Limb (tissue), 2 donors: ENCODE results near the gene ETV1.

ENCODE experiments used
- DNase-seq, 2 donors: peaks; one replicate each; pipeline ENCODE4 v3.0.0-alpha.2; 2016; ENCODE audit errors: extremely low spot score in 2 of 2

ETV1 gene

DNA sequence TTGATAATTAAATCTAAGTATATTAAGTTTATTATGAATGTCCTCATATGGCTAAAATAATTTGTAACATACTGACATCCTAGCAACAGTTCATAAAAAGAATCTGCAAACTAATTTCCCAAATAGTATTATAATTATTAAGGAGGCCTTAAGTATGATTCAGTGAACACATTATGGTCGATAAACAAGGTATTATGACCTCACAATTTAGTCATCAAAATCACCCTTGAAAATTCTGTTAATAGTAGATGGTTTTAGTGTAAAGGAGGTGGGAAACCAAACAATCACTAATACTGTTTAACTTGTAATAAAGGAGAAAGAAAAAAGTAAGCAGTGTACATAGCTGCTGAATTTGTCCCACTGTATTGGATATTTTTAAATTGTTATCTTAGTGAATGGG lies 2.1 kb downstream of the ETV1 start:
- no peak for DNase-seq

DNA sequence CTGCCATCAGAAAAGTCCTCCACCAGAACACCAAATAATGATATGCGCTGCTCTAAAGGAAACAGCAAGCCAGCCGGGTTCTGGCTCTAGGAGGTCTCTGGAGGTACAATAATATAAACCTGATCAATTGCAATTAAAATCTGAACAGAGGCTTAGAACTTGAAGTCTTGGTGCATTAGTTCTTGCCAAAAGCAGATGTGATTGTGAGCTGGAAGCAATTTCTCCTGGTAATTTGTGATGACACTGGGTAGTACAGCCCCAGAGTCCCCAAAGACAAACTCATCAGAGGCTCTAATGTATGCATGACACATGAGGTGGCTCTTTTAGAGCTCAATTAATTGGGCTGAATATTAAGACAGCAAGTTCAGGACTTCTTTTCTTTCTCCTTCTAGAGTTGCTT lies 3.3 kb downstream of the ETV1 start:
- DNase-seq: no peak

DNA sequence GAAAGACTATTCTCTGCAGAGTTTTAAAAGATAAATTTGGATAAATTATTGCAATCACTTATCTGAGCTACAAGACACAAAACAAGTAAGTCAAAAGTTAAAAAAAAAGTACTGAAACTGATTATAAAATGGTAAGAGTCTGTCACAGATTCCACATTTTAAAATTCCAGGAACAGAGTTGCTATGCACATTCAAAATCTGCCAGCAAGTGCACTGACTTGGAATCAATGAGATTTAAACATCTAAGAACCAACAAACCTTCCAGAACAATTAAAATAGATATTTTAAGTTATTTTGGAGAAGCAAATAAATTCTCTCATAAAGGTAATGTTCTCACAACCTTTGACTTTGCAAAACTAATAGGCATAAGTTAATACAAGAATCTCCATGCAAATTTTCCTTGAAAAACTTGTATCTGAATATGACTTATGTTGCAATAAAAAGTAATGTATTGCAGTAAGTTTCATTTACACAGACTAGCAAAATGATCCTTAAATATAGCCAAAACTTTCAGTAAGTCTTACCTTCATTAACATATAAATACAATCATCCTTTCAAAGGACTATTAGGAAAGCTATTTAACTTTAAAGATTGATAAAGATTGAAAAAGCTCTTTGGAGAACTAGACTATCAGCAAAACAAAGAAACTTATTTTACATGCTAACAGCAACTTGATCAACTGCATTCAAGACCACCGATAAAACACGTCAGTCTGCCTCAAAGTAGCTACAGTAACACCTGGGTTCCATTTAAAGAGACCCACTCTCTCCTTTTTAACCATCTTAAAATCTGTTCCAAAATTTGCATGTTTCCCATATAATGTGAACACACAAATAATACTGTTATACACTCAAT lies 4.4 kb downstream of the ETV1 start:
- no peak for DNase-seq

DNA sequence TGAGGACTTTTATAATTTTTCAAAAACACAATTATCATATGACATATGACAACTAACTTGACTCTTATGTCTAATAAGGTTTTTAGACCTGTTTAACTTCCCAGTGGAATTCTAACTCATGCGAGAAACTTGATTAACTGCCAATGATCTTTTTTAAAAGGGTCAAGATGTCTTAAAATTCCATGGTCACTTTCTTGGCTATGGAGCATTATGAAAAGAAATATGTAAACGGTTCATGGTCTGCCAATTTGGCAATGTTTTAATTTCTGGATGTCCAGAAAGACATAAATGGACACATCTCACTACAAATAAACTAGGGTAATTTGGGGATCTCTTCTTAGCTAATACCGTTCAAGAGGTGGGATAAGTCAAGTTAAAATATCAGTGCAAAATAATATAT lies 5.4 kb downstream of the ETV1 start:
- DNase-seq: no peak

DNA sequence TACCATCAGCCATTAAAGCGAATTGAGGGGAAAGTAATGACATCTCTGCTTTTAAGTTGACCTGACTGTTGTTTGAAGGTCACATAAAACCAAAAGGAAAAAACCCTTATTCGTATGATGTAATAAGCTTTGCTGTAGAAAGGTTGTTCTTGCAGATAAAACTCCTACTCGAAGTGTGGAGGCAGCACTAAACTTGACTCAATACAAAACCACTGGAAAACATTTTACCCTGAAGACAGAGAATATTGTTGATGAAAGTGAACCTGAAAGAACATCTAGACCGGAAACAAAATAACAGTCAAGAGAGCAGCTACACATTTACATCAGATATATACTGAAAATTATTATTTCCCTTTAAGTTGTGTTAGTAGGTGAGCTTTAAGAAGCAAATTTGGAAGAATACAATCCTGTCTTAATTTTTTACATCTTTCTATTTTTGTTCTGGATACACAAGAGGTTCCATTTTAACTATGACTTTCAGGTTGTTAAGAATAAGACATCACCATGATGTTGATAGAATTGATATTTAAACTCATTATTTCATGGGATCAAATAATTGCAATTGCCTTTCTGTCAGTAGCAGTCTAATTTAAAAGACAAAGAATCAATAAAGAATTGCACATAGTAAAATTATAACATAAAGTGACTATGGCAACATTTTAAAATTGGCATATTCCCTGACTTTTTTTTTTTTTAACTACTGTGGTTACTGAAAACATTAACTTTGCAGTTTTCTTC lies 6.4 kb downstream of the ETV1 start:
- DNase-seq: no peak

DNA sequence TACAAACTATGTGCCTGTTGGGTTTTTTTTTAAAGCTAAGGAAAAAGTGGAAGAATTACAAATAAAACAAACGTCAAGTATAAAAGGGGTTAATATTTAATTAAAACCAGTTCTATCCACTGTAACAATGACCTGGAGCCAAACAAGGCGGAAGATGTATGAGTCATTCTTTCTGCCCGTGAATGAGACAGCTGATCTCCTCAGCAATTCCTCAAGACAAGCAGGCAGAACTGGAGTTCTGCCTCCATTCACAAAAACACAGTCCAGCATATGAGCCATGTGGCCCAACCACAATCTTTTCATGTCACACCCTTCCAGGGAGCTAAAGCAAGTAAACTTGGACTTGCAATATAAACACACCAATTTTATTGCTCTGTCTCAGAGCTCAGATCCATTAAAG lies 8.4 kb downstream of the ETV1 start:
- DNase-seq: peak; percentile 41 to 87

DNA sequence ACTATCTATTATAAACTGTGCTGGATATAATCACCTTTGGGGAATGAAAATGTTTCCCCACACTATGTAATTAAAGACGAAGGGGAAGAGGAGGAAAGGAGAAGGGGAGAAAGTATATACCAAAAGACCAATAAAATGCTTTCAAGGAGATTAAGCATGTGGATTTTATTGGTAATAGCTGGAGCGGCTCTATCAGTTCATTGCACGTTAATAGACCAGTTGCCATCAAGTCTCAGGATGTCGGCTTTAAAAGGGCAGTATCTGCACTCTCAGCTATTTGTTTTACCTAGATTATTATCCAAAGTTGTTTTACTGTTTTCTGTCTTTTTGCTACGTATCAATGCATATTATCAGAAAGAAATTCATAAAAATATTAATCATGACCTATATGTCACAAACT lies 9.0 kb downstream of the ETV1 start:
- no peak for DNase-seq

DNA sequence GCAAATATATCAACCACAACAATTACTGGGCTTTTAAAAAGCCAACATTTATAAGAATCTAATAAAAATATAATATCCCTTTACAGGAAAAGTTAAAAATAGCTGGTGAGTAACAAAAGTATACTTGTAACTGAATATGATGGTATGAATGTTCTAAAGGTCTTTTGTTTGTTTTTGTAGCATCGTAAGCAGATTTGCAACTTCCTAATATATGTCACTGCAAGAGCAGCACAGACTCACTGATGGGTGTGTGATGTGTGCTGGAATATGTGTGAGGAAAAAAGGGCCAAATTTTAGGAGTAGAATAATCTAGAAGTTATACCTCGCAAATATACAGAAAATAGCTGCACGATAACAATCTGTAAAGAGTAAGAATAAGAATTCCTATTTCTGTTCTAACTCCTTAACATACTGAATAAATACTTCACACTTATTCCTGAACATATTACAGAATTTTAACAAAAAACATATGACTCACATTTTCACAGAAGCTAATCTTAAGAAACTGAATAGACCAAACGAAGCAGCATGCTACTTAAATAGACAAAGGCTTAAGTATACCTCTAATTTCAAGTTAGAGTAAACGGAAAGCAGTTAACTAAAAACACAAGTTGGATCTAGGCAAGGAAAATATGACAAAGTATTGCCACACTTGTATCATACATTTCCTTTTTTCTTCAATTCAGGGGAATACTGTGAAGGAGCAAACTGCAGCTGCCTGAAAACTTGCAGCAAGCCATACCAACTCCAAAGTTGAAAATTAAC lies 9.6 kb downstream of the ETV1 start:
- peak in 1 of 2 donors; percentile 36 for DNase-seq

DNA sequence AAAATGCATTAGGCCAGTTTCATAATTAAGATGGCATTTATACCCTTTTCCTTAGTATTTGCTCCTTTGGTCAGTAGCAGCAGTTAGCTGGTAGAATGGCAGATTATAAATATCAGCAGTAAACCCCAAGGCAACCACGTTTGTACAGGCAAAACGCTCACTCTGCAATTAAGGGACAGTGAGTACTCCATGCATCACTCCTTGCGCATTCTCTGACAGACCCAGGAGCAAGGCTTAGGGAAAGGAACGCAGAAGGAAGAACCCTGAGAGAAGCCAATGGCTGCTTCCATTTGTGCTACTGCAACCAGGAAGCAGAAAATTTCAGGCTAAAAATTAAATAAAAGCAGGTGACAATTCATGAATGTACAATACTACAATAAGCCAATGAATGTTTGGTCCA lies 12.9 kb downstream of the ETV1 start:
- DNase-seq: no peak

DNA sequence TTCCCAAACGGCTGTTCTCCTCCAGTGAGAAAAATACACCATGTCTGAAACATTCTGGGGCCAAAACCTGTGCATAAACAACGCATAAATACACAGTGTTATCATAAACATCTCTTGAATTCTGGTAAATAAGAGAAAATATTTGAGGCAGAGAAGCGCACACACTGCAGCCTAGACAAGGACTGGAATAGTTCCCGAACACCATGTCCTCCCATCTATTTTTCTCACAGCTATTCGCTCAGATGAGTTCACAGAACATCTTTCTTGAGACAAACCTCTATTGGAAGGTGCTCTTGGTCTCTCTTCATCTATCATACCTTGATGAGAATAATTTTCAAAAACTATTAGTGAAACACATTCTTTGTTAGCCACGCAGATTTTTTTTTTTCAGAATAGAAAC lies 24.4 kb downstream of the ETV1 start:
- DNase-seq: no peak

DNA sequence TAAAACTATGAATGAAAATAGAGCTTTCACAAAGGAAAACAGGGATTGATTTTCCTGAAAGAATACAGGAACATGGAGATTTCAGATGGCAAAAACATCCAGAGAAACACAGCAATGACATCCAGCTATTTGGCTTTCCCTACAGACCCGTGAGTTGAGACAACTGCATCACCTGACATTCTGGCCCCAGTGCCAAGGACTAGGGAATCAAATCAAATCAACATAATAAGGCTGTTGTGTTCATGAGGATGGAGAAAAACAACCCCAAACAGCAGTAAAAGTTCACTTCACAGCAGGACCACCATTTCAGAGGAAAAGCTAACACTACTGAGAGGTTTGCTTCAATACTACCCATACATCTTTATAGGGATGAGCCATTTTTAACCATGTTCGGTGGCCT lies 25.5 kb downstream of the ETV1 start:
- DNase-seq: no peak

DNA sequence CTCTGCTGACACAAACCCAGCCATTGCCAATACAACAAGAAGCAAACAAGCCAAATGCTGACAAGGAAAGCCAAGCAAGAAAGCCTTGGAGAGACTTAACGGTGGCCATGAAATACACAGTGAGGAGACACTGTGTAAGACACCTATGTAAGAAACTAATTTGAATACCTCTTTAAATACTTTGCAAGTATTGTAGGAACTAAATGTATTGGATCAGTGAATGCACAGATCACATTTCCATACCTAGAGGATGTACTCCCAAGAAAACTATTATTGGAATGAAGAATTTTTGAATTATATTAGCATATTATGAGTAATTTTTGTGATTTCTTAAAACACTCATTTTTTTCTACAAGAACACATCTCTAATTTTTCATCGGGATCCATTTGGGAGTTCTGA lies 34.0 kb downstream of the ETV1 start:
- no peak for DNase-seq

DNA sequence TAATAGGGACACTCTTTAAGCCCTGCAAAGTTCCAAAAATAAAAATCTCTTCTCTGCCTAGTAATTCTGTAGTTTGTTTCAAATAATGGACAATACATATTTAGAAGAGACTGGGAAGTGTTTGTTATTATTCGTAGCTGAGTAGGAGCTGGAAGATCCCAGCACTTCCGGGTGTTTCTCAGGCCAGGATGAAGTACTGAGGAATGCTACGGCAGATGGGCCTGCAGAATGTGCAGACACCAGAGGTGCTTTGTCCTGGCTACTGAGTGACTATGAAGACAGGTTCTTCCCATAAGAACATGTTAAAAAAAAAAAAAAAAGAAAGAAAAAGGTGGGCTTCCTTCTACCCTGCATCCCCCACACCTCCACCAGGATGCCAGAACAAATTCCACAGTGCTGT lies 36.1 kb downstream of the ETV1 start:
- DNase-seq: no peak

DNA sequence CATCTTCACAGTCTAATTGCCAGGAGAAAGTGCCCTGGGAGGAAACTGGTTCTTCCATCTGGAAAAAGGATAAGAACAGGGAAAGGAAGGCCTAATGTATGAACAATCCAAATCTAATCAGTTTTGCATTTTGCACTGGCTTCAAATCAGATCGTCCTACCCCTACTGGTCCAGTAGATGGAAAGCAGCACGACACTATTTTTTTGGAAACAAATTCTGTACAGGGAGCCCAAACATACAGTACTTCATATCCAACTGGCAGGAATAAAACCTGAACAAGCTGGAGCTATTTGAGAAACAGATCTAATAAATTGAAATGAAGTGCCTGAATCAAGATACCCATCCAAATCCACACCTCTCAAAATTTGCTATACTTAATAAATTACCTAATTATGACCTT lies 36.5 kb downstream of the ETV1 start:
- DNase-seq: no peak

DNA sequence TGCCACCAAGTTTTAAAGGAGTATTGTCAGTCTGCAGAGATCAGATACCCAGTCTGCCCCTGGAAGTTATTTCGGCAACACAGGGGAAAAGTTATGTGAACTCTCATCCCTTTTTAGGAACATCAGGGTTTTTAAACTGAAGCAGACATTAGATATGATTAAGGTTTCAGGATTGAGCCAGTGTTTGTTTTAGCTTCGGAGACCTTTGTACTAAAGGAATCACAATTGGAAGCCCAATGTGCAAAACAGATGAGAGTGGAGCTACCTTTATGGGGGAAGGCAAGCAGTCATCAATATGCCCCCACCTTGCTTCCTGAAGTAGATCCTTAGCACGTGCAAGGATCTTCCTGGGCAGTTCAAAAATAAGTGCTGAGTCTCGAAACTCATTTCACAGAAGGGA lies 39.5 kb downstream of the ETV1 start:
- no peak for DNase-seq

DNA sequence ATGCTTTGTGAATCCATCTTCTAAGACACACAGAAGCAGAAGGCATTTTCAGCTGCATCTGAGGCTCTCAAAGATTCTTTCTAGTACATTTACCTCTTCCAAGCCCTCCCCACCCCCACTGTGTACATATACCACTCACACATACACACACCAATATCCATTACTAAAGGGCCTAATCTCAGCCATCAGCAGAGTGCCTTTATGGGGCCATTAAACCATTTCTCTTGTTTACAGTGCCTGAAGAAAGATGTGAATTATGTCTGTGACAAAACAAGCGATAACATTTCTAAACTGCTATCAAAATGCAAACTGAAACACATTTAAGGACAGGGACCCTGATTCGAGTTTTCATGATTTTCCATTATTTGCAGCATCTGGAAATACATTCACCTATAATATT lies 40.0 kb downstream of the ETV1 start:
- no peak for DNase-seq

DNA sequence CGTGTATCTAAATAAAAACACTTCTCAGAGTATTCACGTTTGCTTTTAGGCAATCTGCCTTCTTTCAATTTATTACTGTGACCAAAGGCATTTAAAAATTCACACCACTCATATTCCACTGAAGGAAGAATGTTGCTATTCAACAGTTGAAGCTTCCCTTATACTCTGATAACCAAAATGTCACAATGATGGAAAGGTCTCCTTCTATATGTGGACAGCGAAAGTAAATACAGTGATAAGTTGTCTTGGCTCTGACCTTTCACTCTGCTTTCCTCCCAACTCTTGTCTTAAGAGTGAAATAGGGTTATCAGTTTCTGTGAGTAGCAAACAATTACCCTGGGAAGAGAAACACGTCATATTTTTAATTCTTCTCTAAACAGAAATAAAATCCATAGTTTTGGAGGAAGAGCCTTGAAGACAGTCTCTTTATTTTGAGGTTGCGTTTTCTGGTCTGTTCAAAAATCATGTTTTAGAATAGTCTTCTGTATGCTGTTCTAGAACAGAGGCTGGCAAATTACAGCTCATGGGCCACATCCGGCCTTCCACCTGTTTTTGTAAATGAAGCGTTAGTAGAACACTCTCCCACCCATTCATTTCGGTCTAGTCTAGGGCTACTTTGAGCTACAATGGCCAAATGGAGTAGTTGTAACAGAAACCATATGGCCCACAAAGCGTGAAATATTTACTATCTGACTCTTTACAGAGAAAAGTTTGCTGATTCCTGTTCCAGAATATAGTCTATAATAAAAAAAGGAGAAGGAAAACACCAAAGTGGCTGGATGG lies 41.3 kb downstream of the ETV1 start:
- DNase-seq: no peak

DNA sequence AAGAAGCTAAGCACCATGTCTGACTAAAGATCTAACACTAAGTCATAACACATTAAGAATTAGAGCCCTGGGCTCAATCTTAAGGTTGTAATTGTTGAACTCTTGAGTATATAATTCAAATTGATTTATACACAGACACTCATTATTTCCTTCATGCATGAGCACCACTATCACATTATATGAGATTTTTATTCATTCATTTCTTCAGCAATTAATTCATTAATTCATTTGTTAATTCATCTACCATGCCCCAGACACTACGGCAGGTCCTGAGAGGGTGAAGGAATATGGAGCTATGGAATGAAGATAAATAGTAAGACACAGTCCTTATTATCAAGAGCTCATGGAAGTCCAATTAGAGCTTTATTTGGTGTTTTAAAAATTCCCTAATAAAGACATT lies 41.9 kb downstream of the ETV1 start:
- DNase-seq: no peak

DNA sequence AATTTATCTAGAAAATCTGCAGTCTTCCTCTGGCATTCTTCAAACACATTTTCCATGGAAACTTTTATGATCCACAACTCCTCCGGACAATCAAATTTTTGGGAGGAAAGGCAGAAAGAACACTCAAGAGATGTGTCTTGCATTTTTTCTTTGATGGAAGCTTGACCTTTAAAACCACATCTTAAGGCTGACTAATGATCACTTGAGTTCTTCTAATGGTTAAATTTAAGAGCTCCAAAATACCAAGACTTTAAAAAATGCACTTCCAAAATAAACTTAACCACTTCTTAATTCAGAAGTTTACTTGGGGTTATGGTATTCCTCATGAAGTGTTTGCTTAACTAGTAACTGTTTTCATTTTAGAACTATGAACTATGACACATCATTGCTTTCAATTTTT lies 43.3 kb downstream of the ETV1 start:
- DNase-seq: no peak

DNA sequence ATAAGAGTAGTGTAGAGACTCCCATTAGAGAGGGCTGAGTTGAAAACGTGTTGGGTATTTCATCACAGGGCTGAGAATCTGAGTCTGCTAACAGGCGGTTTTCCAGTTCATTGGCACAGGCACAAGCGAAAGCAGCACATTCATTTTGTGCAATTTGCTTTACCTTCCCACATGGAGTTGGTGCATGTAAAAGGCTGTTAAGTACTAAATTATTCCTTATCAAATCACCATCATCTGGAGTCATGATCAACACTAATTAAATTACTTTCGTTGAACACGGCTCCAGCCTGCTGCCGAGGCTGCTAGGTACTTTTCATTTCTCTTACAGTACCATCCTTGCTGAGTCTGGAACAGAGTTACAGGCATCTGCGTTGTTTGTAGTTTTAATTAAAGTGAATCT lies 43.8 kb downstream of the ETV1 start:
- no peak for DNase-seq

DNA sequence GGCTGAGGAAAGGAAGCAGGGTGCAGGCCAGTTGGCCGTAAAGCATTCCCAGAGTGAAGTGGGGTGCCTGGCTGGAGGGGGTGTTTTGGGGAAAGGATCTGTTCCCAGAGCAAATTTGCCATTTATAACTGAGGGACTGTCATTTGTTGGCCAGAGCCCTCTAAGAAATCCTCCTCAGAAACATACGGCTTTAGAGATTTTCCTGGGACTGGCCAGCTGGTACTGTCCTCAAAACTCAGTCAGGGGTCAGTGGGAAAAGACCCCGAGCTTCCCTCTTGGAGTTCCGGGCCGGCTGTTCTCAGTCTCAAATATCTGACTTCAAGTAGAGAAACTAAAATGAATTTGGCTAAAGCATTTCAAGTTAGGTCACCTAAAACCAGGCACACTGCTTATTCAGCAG lies 55.9 kb downstream of the ETV1 start:
- no peak for DNase-seq

DNA sequence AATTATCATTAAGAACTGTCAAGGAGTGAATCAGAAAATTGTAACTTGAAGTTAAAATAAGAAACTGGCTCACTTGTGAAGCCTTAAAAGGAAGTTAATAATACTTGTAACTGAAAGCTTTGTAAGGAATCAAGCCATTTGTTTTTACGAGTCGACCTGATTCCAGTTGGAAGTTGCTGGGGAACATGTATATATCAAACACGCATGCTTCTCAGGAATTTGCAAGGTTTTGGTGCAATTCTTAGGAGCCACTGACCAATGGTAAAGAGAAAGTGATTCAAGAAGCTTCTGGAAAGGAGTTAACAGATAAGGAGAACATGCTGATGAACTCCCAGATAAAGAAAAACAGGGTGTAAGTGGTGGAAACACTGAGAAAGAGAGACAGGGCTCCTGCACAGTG lies 56.4 kb downstream of the ETV1 start:
- no peak for DNase-seq
